Glutamatergic neuron (in vitro differentiated cells): Measurements from ENCODE around the gene ANGPTL1. TPM values are rescaled to one million over a fixed set of nuclear protein-coding genes. Genes with fewer than 3 reads are reported as not detected.

Experiments used
- DNase-seq: peaks from one replicate; pipeline ENCODE4 v3.0.0; 2022
- H3K27ac Mint-ChIP-seq: one replicate; pipeline ENCODE4 v1.8.0; 2020; ENCODE audit warnings: mild to moderate bottlenecking, mixed read lengths, inconsistent platforms; ENCODE audit not compliant: unreplicated experiment
- H3K27me3 Mint-ChIP-seq: one replicate; pipeline ENCODE4 v1.8.0; 2020; ENCODE audit warnings: mild to moderate bottlenecking, moderate library complexity, mixed read lengths, inconsistent platforms; ENCODE audit not compliant: unreplicated experiment
- H3K36me3 Mint-ChIP-seq: one replicate; pipeline ENCODE4 v1.8.0; 2020; ENCODE audit warnings: mild to moderate bottlenecking, mixed read lengths, inconsistent platforms; ENCODE audit not compliant: unreplicated experiment
- H3K4me1 Mint-ChIP-seq: one replicate; pipeline ENCODE4 v1.8.0; 2020; ENCODE audit warnings: mild to moderate bottlenecking, low read depth, mixed read lengths, inconsistent platforms; ENCODE audit not compliant: unreplicated experiment
- H3K4me3 Mint-ChIP-seq: one replicate; pipeline ENCODE4 v1.8.0; 2020; ENCODE audit warnings: mild to moderate bottlenecking, mixed read lengths, inconsistent platforms; ENCODE audit not compliant: unreplicated experiment
- H3K9me3 Mint-ChIP-seq: one replicate; pipeline ENCODE4 v1.8.0; 2020; ENCODE audit warnings: mild to moderate bottlenecking, moderate library complexity, mixed read lengths, inconsistent platforms; ENCODE audit not compliant: unreplicated experiment
- long read RNA-seq: library from polyadenylated mRNA; unstranded; transcript quantifications from one replicate; pipeline ENCODE4 v2.0.0, GENCODE V29; 2020; ENCODE audit not compliant: unreplicated experiment
- total RNA-seq: library from RNA; stranded (reverse); fragmentation: NEBNext Ultra II Directional; extraction: Animal tissue kit (Norgen Biotek cat#: 25700); gene quantifications from one replicate; pipeline ENCODE4 v1.2.1, GENCODE V29; 2021; ENCODE audit not compliant: unreplicated experiment
- TF ChIP-seq, protein P1 (sequence below): fragments of 200-600 bp; sonication (generic); IDR thresholded peaks from one replicate; pipeline ENCODE4 v1.5.0; 2021; ENCODE audit not compliant: partially characterized antibody, unreplicated experiment

ANGPTL1 gene, protein sequence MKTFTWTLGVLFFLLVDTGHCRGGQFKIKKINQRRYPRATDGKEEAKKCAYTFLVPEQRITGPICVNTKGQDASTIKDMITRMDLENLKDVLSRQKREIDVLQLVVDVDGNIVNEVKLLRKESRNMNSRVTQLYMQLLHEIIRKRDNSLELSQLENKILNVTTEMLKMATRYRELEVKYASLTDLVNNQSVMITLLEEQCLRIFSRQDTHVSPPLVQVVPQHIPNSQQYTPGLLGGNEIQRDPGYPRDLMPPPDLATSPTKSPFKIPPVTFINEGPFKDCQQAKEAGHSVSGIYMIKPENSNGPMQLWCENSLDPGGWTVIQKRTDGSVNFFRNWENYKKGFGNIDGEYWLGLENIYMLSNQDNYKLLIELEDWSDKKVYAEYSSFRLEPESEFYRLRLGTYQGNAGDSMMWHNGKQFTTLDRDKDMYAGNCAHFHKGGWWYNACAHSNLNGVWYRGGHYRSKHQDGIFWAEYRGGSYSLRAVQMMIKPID
- total RNA-seq, result not detected
- long read RNA-seq, result 0 reads

DNA sequence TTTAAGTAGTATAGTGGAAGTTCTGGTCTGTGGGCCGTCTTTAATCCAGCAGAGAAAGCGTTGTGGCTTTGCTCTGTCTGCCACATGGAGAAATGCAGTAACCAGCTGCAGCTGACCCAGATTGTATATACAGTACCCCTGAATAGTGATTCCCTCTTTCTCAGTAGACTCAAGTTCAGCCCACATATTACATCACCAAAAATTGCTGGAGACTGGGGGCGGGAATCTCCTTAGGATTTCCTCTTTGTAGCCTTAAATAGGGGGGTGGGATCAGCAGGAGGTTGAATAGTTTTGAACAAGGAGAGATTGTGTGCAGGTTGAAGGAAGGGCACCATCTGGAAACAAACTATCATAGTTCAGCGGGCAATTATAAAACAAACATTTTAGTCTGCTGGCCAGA, at the start of gene ANGPTL1:
Gene ANGPTL1 (minus strand): TSS at position 134 of the 400 bp plus-strand sequence. CDS start 5,301 bp downstream, outside the sequence.
- H3K4me1 Mint-ChIP-seq, result peaks cover 6% of the 10 kb centered on the region

DNA sequence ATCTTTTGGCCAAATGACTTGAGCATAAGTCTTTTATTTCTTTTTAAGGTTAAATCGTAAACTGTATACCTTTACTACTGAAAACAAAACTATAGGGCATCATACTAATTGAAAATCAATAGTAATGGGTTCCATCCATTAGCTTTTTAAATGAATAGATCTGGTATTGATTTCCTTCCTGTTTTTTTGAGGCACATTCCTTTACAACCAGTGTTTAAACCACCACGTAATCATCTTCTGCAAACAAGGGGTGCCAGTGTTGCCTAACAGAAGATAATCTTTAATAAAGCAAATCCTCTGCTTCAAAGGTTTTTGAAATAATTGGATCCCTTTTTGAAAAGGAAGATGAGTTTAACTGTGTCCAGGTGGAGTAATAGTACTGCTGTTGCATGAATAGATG, 48.7 kb upstream of the ANGPTL1 start:
- Mint-ChIP-seq H3K4me1 (no peaks in the 10 kb centered on the region), H3K4me3 (no peak overlapping the region), H3K27me3 (no peaks in the 10 kb centered on the region), H3K9me3 (no peaks in the 10 kb centered on the region), H3K36me3 (peaks cover 5% of the 10 kb centered on the region), H3K27ac (no peak overlapping the region)
- no peak for DNase-seq
- TF ChIP-seq, protein P1, sequence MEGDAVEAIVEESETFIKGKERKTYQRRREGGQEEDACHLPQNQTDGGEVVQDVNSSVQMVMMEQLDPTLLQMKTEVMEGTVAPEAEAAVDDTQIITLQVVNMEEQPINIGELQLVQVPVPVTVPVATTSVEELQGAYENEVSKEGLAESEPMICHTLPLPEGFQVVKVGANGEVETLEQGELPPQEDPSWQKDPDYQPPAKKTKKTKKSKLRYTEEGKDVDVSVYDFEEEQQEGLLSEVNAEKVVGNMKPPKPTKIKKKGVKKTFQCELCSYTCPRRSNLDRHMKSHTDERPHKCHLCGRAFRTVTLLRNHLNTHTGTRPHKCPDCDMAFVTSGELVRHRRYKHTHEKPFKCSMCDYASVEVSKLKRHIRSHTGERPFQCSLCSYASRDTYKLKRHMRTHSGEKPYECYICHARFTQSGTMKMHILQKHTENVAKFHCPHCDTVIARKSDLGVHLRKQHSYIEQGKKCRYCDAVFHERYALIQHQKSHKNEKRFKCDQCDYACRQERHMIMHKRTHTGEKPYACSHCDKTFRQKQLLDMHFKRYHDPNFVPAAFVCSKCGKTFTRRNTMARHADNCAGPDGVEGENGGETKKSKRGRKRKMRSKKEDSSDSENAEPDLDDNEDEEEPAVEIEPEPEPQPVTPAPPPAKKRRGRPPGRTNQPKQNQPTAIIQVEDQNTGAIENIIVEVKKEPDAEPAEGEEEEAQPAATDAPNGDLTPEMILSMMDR, result no peak

More for the DNA sequence above, at the start of gene ANGPTL1:
- Mint-ChIP-seq H3K36me3 (no peaks in the 10 kb centered on the region), H3K27me3 (no peaks in the 10 kb centered on the region), H3K27ac (no peak within 1 kb of the TSS), H3K4me3 (no peak within 1 kb of the TSS), H3K9me3 (no peaks in the 10 kb centered on the region)
- DNase-seq, result no peak
- TF ChIP-seq, protein P1, result no peak

DNA sequence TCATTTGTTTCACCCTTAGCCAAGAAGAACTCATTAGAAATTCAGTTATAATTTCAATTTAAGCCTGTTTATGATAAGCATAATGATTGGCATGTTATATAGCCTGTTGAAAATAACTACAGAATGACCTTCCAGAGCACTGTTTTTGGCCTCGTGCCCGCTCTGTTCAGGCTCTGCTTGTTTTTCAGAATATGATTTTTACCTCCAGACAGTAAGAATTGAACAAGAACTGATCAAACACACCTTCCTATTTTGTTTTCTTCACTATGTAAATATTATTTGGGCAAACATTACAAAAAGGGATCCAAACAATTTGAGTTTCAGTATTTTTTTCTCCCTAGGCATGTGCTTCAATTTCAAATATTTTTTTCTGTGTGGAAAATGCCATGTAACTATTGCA, 48.1 kb upstream of the ANGPTL1 start:
- Mint-ChIP-seq H3K4me3 (no peak overlapping the region), H3K4me1 (no peaks in the 10 kb centered on the region), H3K9me3 (no peaks in the 10 kb centered on the region), H3K36me3 (no peaks in the 10 kb centered on the region), H3K27me3 (no peaks in the 10 kb centered on the region), H3K27ac (no peak overlapping the region)
- no peak for DNase-seq
- TF ChIP-seq, protein P1, result no peak

DNA sequence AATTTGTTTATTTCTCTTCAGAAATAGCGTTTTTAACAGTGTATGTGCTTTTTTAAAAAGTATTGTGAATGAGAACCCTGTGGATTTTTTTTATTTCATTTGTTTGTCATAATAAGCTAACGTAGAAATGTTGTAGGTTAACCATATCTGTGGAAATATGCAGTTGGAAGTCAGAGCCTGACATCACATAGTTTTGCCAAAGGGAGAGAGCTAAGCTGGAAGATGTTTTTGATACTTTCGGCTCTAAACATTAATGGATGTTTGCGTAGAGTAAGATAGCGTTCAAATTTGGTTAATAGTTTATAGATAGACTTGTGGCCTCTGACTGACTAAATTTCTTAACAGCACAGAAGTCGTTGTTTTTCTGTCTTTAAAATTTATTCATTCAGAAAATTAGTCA, 47.4 kb upstream of the ANGPTL1 start:
- Mint-ChIP-seq H3K4me1 (no peaks in the 10 kb centered on the region), H3K27me3 (no peaks in the 10 kb centered on the region), H3K36me3 (no peaks in the 10 kb centered on the region), H3K27ac (no peak overlapping the region), H3K4me3 (no peak overlapping the region), H3K9me3 (no peaks in the 10 kb centered on the region)
- TF ChIP-seq, protein P1, result no peak
- no peak for DNase-seq
